Activated CD8-positive, alpha-beta T cell treated with anti-CD3 and anti-CD28 coated beads for 36 hours (primary cell): ENCODE measurements around the gene ELP4. TPM values are rescaled to one million over a fixed set of nuclear protein-coding genes. Genes with fewer than 3 reads are reported as not detected.

Source experiments
- ATAC-seq: fragments of 200-7000 bp; cut with Tn5 transposase; one replicate; pipeline ENCODE4 v1.10.0; 2021; ENCODE audit warnings: mild to moderate bottlenecking, moderate library complexity
- CTCF ChIA-PET: fragments of 350-600 bp; sonication (Branson Sonifier 250); formaldehyde crosslinking; loops from one replicate; lab custom pipeline; 2021; ENCODE audit warnings: antibody characterized with exemption; lab: Charles Lee
- POLR2A ChIA-PET: fragments of 350-600 bp; sonication (Branson Sonifier 250); formaldehyde crosslinking; loops from one replicate; lab custom pipeline; 2021; ENCODE audit warnings: antibody characterized with exemption; lab: Charles Lee
- DNase-seq: peaks from one replicate; pipeline ENCODE4 v3.0.0-alpha.2; 2020
- H3K27ac Mint-ChIP-seq: one replicate; pipeline ENCODE4 v1.8.0; 2021; ENCODE audit warnings: mild to moderate bottlenecking, mixed read lengths
- H3K27me3 Mint-ChIP-seq: one replicate; pipeline ENCODE4 v1.8.0; 2021; ENCODE audit warnings: mixed read lengths
- H3K36me3 Mint-ChIP-seq: one replicate; pipeline ENCODE4 v1.8.0; 2021; ENCODE audit warnings: low read depth, mixed read lengths
- H3K4me1 Mint-ChIP-seq: one replicate; pipeline ENCODE4 v1.8.0; 2021; ENCODE audit warnings: low read depth, mixed read lengths
- H3K4me3 Mint-ChIP-seq: one replicate; pipeline ENCODE4 v1.8.0; 2021; ENCODE audit warnings: mild to moderate bottlenecking, moderate library complexity, mixed read lengths
- H3K9me3 Mint-ChIP-seq: one replicate; pipeline ENCODE4 v1.8.0; 2021; ENCODE audit warnings: mixed read lengths
- intact Hi-C: fragments of 100-400 bp; cut with micrococcal nuclease; formaldehyde crosslinking; loops from one replicate; pipeline ENCODE4 v1.10.0; 2022
- total RNA-seq, 2 experiments: library from RNA; stranded (reverse); gene quantifications; one replicate each; pipeline ENCODE4 v1.2.3, GENCODE V29; 2021
- TF ChIP-seq, protein P1 (sequence below): fragments of 200-600 bp; IDR thresholded peaks from one replicate; pipeline ENCODE4 v1.8.0; 2022; ENCODE audit warnings: antibody characterized with exemption, mild to moderate bottlenecking

Gene ELP4
- total RNA-seq, 2 experiments from 2014 or later = 21.1 to 21.6 TPM

DNA sequence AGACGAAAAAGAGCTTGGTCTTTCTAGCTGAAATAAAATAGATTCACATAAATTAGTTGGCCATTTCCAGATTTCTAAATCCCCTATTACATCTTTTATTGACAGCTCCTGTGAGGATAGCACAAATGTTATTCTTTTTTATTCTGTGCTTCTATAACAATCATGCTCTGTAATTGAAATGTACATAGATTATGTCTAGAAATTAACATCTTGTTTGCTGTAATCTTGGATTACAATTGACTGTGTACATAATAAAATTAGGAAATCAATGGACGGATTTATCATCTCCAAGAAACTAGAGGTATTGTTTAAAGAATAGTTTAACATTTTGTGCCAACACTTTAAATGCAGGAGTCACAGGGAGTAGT is 31.4 kb upstream of the ELP4 start:
- Mint-ChIP-seq H3K9me3 (no peaks in the 10 kb centered on the region), H3K27me3 (no peaks in the 10 kb centered on the region), H3K27ac (no peak overlapping the region), H3K36me3 (peaks cover 5% of the 10 kb centered on the region), H3K4me3 (no peak overlapping the region), H3K4me1 (peaks cover 4% of the 10 kb centered on the region)
- ChIA-PET CTCF (interaction anchor here (1.2 kb wide), 1 partner anchor 480 kb away, joined by 5 read pairs; no protein-coding TSS in a partner anchor), POLR2A (no interaction called here)
- TF ChIP-seq, protein P1, sequence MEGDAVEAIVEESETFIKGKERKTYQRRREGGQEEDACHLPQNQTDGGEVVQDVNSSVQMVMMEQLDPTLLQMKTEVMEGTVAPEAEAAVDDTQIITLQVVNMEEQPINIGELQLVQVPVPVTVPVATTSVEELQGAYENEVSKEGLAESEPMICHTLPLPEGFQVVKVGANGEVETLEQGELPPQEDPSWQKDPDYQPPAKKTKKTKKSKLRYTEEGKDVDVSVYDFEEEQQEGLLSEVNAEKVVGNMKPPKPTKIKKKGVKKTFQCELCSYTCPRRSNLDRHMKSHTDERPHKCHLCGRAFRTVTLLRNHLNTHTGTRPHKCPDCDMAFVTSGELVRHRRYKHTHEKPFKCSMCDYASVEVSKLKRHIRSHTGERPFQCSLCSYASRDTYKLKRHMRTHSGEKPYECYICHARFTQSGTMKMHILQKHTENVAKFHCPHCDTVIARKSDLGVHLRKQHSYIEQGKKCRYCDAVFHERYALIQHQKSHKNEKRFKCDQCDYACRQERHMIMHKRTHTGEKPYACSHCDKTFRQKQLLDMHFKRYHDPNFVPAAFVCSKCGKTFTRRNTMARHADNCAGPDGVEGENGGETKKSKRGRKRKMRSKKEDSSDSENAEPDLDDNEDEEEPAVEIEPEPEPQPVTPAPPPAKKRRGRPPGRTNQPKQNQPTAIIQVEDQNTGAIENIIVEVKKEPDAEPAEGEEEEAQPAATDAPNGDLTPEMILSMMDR = no peak
- DNase-seq (no peak), ATAC-seq (no peak)
- intact Hi-C loops = no loop called here

DNA sequence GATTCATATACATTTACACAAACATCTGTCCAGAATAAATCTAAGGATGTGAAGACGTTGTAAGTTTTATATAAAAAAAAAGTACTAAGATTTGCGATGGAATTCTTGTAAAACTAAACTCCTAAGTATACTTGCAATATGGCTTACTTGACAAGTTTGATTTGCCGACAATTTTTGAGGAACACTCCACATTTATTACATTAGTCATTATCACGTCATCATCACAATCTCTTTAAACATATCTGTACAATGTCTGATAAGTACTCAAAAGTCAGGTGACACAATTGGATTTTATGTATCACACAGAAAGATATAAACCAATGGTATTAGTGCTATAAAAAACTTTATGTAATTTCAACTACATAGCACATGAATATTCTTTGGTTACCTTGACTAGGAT is 30.5 kb upstream of the ELP4 start:
- Mint-ChIP-seq H3K27ac (no peak overlapping the region), H3K4me3 (no peak overlapping the region), H3K4me1 (peaks cover 4% of the 10 kb centered on the region), H3K36me3 (peaks cover 3% of the 10 kb centered on the region), H3K27me3 (no peaks in the 10 kb centered on the region), H3K9me3 (no peaks in the 10 kb centered on the region)
- CTCF ChIA-PET = no interaction called here
- TF ChIP-seq, protein P1 = no peak
- POLR2A ChIA-PET = no interaction called here
- DNase-seq (no peak), ATAC-seq (no peak)
- intact Hi-C loops = no loop called here

DNA sequence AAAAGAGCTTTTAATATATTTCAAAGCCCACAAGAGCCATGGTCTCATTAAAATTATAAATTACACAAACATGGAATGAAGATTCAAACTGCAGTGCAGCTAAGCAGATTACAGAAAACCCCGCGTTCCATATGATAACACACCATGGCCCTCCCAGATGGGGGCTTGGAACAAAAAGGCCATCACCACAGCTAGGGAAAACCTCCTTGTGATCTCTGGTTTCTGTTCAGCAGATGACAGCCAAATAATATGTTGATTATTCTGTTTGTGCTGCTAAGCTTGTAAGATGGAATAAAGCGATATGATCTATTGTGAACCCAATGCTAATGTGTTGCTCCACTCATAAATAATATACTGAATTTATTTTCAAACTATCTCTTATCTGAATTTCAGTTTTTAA is 28.6 kb upstream of the ELP4 start:
- ChIA-PET CTCF (no interaction called here), POLR2A (no interaction called here)
- TF ChIP-seq, protein P1 = no peak
- Mint-ChIP-seq H3K4me3 (no peak overlapping the region), H3K36me3 (peaks cover 3% of the 10 kb centered on the region), H3K27ac (no peak overlapping the region), H3K9me3 (no peaks in the 10 kb centered on the region), H3K4me1 (peaks cover 4% of the 10 kb centered on the region), H3K27me3 (no peaks in the 10 kb centered on the region)
- ATAC-seq (no peak), DNase-seq (no peak)
- intact Hi-C loops = no loop called here

DNA sequence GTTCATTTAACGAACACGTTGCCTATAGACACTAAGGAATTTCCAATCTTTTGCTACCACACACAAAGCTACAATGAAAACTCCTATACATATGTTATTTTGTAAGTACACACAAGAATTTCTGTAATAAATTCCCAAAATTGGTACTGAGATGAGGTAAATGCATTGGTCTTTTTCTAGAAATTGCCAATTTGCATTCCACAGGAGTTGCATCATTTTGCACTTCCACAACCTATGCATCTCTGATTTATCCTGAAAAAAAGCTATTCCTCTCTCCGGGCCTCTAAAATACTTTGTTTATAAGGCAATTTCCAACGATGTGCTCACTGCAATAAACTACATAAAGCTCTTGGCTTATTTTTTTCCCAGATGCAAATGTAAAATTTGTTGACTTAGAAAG is 25.1 kb upstream of the ELP4 start:
- TF ChIP-seq, protein P1 = no peak
- Mint-ChIP-seq H3K36me3 (peaks cover 3% of the 10 kb centered on the region), H3K4me3 (no peak overlapping the region), H3K9me3 (no peaks in the 10 kb centered on the region), H3K27me3 (no peaks in the 10 kb centered on the region), H3K27ac (no peak overlapping the region), H3K4me1 (peaks cover 3% of the 10 kb centered on the region)
- ChIA-PET CTCF (no interaction called here), POLR2A (no interaction called here)
- DNase-seq (no peak), ATAC-seq (no peak)
- intact Hi-C loops = no loop called here

DNA sequence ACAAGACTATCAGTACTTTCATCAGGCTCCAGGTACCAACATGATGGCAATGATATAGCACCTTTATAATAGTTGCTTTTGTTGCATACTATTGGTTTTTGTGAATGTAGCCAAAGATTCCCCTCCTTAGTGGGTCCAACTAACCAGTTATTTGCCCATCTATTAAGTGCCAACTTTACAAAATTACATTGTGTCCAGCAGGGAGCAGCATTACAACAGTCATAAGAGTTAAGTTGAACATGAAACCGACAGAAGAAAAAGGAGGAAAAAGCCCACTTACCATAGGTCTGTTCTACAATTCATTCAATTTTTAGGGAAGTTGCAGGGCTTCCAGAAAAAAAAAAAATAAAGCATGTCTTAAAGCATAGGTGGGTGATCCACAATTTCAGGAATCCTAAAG is 21.7 kb upstream of the ELP4 start:
- intact Hi-C loops = no loop called here
- no peak overlapping the region for H3K4me3 Mint-ChIP-seq
- peaks cover 9% of the 10 kb centered on the region for H3K36me3 Mint-ChIP-seq
- ChIA-PET CTCF (interaction anchor here (1.0 kb wide), 1 partner anchor 20 kb away, joined by 3 read pairs; no protein-coding TSS in a partner anchor), POLR2A (no interaction called here)
- H3K9me3 Mint-ChIP-seq = peaks cover 3% of the 10 kb centered on the region
- TF ChIP-seq, protein P1 = peak; percentile 39
- ATAC-seq = no peak
- peaks cover 20% of the 10 kb centered on the region for H3K4me1 Mint-ChIP-seq
- no peak overlapping the region for H3K27ac Mint-ChIP-seq
- H3K27me3 Mint-ChIP-seq = no peaks in the 10 kb centered on the region
- peak; percentile 7 for DNase-seq
